Common myeloid progenitor, CD34-positive (primary cell): ENCODE data around the gene DHH.

ENCODE experiments used
- CTCF ChIA-PET: fragments of 350-600 bp; sonication (Branson Sonifier 250); formaldehyde crosslinking; loops from one replicate; lab custom pipeline; 2021; ENCODE audit warnings: antibody characterized with exemption; lab: Charles Lee
- POLR2A ChIA-PET: fragments of 350-600 bp; sonication (Branson Sonifier 250); formaldehyde crosslinking; loops from one replicate; lab custom pipeline; 2021; ENCODE audit warnings: antibody characterized with exemption; lab: Charles Lee
- DNase-seq, 3 donors: peaks; one replicate each; pipeline versions ENCODE4 v3.0.0 to v3.0.0-alpha.2; 2013
- H3K27ac ChIP-seq, 2 experiments: 1 replicate in 1 of 2; 2 replicates in 1 of 2; pipeline ENCODE4 v1.7.0; 2013; ENCODE audit warnings: inconsistent platforms in 2 of 2, low read length in 2 of 2, mild to moderate bottlenecking in 2 of 2, low read depth in 1 of 2, moderate library complexity in 1 of 2; ENCODE audit not compliant: severe bottlenecking in 2 of 2, insufficient read depth in 1 of 2, poor library complexity in 1 of 2
- H3K27me3 ChIP-seq, 5 experiments: replicated peaks in 2 of 5; 1 replicate in 3 of 5; 2 replicates in 2 of 5; pipeline versions ENCODE4 v1.6.1 to v1.7.0; 2013; ENCODE audit warnings: low read length in 4 of 5, mild to moderate bottlenecking in 2 of 5, moderate library complexity in 2 of 5, inconsistent platforms in 1 of 5; ENCODE audit not compliant: insufficient read depth in 5 of 5, control insufficient read depth in 4 of 5
- H3K36me3 ChIP-seq, 4 experiments: 1 replicate in 2 of 4; 2 replicates in 2 of 4; pipeline versions ENCODE4 v1.6.1 to v1.7.0; 2013; ENCODE audit warnings: low read length in 3 of 4, control low read depth in 1 of 4, mild to moderate bottlenecking in 1 of 4; ENCODE audit not compliant: control insufficient read depth in 4 of 4, insufficient read depth in 4 of 4
- H3K4me1 ChIP-seq, 4 experiments: 1 replicate in 3 of 4; 2 replicates in 1 of 4; pipeline versions ENCODE4 v1.6.1 to v1.7.1; 2013; ENCODE audit warnings: low read length in 3 of 4, mild to moderate bottlenecking in 3 of 4, control low read depth in 1 of 4, inconsistent platforms in 1 of 4, moderate library complexity in 1 of 4; ENCODE audit not compliant: control insufficient read depth in 4 of 4, insufficient read depth in 4 of 4; ENCODE audit errors: control extremely low read depth in 1 of 4
- H3K4me3 ChIP-seq, 7 experiments: 1 replicate in 4 of 7; 2 replicates in 3 of 7; pipeline versions ENCODE4 v1.5.1 to v1.7.0; 2013; ENCODE audit warnings: mild to moderate bottlenecking in 7 of 7, low read length in 6 of 7, moderate library complexity in 6 of 7, inconsistent platforms in 2 of 7, low read depth in 2 of 7, control low read depth in 1 of 7; ENCODE audit not compliant: insufficient read depth in 4 of 7, control insufficient read depth in 1 of 7; ENCODE audit errors: extremely low read depth in 1 of 7
- H3K9me3 ChIP-seq, 5 experiments: 1 replicate in 4 of 5; 2 replicates in 1 of 5; pipeline versions ENCODE4 v1.6.1 to v1.7.1; 2013; ENCODE audit warnings: low read length in 4 of 5, mild to moderate bottlenecking in 2 of 5, inconsistent platforms in 1 of 5, low read depth in 1 of 5, moderate library complexity in 1 of 5; ENCODE audit not compliant: control insufficient read depth in 4 of 5, insufficient read depth in 2 of 5; ENCODE audit errors: control extremely low read depth in 1 of 5
- WGBS: methylation state at CpG from one replicate; pipeline ENCODE4 v1.1.5; 2013; ENCODE audit not compliant: insufficient coverage; 5-methylcytosine and 5-hydroxymethylcytosine counted together

The DHH gene

GRCh38 chr12:49037111-49037946 is 57.3 kb downstream of the DHH start:
- Histone ChIP-seq H3K9me3 (no peaks in the 10 kb centered on the region), H3K4me1 (no peaks in the 10 kb centered on the region), H3K36me3 (peaks cover 12 to 94% (median 85%) of the 10 kb centered on the region in 4 experiments), H3K27me3 (no peaks in the 10 kb centered on the region), H3K4me3 (no peak overlapping the region), H3K27ac (no peak overlapping the region)
- CTCF ChIA-PET: interaction anchor here (0.8 to 10.7 kb wide), 10 partner anchors 8 to 59 kb away, joined by 3 to 121 read pairs (median 11); partner anchors contain the start of gene WNT1
- DNase-seq: no peak
- WGBS: 88% methylated on average over 5 of the region's 9 CpGs
- POLR2A ChIA-PET: interaction anchor here (1.4 kb wide), 1 partner anchor 23 kb away, joined by 3 read pairs; no protein-coding TSS in a partner anchor
